Activated T-helper 1 cell treated with anti-CD3 and anti-CD28 coated beads, Interleukin-12 subunit alpha, Interleukin-12 subunit beta, Interleukin-2, Interleukin-4 antibody, amounts not matched to agents 30 ng/mL and 10 ng/mL and 1 ng/mL, durations not matched to agents 14 hours and 24 hours and 36 hours (primary cell): ENCODE measurements around the gene FDX2. TPM values are rescaled to one million over a fixed set of nuclear protein-coding genes. Genes with fewer than 3 reads are reported as not detected.
A peak's percentile ranks its signal among the peaks of the same experiment; 100 is the strongest.
"Not testable (repeated sequence)": the region's sequence is repeated elsewhere in the genome, so short reads cannot be mapped to it uniquely, and the experiment has no call there.

ENCODE experiments used
- DNase-seq: peaks from one replicate; pipeline ENCODE4 v3.0.0; 2021; ENCODE audit warnings: low spot score
- H3K27ac Mint-ChIP-seq: one replicate; pipeline ENCODE4 v1.8.0; 2021; ENCODE audit warnings: mild to moderate bottlenecking, mixed read lengths
- H3K27me3 Mint-ChIP-seq: one replicate; pipeline ENCODE4 v1.8.0; 2022; ENCODE audit warnings: mild to moderate bottlenecking, moderate library complexity, mixed read lengths; ENCODE audit not compliant: insufficient read depth
- H3K36me3 Mint-ChIP-seq: one replicate; pipeline ENCODE4 v1.8.0; 2021; ENCODE audit warnings: low read depth, mixed read lengths
- H3K4me1 Mint-ChIP-seq: one replicate; pipeline ENCODE4 v1.8.0; 2021; ENCODE audit warnings: low read depth, mixed read lengths
- H3K4me3 Mint-ChIP-seq: one replicate; pipeline ENCODE4 v1.8.0; 2021; ENCODE audit warnings: mild to moderate bottlenecking, moderate library complexity, mixed read lengths
- H3K9me3 Mint-ChIP-seq: one replicate; pipeline ENCODE4 v1.8.0; 2021; ENCODE audit warnings: mixed read lengths
- intact Hi-C: fragments of 100-400 bp; cut with micrococcal nuclease; formaldehyde crosslinking; loops from one replicate; pipeline ENCODE4 v1.15.1; 2024
- total RNA-seq: library from RNA; stranded (reverse); gene quantifications from 2 replicates; pipeline ENCODE4 v1.2.3, GENCODE V29; 2022

Gene FDX2
- total RNA-seq, 1 donor from 2014 or later: 21.6 TPM

GRCh38 chr19:10339977-10340376, 24.2 kb upstream of the FDX2 start:
- Mint-ChIP-seq H3K36me3 (no peaks in the 10 kb centered on the region), H3K27ac (peak overlapping the region; percentile 92), H3K27me3 (no peaks in the 10 kb centered on the region), H3K4me3 (peak overlapping the region; percentile 95), H3K4me1 (peaks cover 20% of the 10 kb centered on the region), H3K9me3 (no peaks in the 10 kb centered on the region)
- no peak for DNase-seq
- intact Hi-C loops: loop anchor here (10.0 kb wide), 1 partner anchor 355 kb away; no protein-coding TSS in a partner anchor

- Mint-ChIP-seq H3K36me3 (no peaks in the 10 kb centered on the region), H3K9me3 (no peaks in the 10 kb centered on the region), H3K4me3 (peak within 1 kb of the TSS; percentile 95), H3K27me3 (no peaks in the 10 kb centered on the region), H3K27ac (peak within 1 kb of the TSS; percentile 92), H3K4me1 (peaks cover 20% of the 10 kb centered on the region)
- DNase-seq: peak; percentile 61
- intact Hi-C loops: loop anchor here (10.0 kb wide), 1 partner anchor 355 kb away; no protein-coding TSS in a partner anchor
Observed at GRCh38 chr19:10339380-10339960, 23.7 kb upstream of the FDX2 start, which contains the start of gene ICAM3. Gene ICAM3 (minus strand): TSS chr19:10339624. CDS start chr19:10339614, 10 bp downstream.

- H3K36me3 Mint-ChIP-seq: no peaks in the 10 kb centered on the region
- H3K4me1 Mint-ChIP-seq: peaks cover 20% of the 10 kb centered on the region
- intact Hi-C loops: loop anchor here (10.0 kb wide), 1 partner anchor 356 kb away; no protein-coding TSS in a partner anchor
- H3K27ac Mint-ChIP-seq: peak overlapping the region; percentile 92
- H3K9me3 Mint-ChIP-seq: no peaks in the 10 kb centered on the region
- peak overlapping the region; percentile 95 for H3K4me3 Mint-ChIP-seq
- H3K27me3 Mint-ChIP-seq: no peaks in the 10 kb centered on the region
- DNase-seq: no peak
Observed at GRCh38 chr19:10338940-10339339, 23.1 kb upstream of the FDX2 start.

- intact Hi-C loops: loop anchor here (10.0 kb wide), 1 partner anchor 358 kb away; no protein-coding TSS in a partner anchor
- peak overlapping the region; percentile 33 for H3K4me3 Mint-ChIP-seq
- H3K9me3 Mint-ChIP-seq, H3K27ac Mint-ChIP-seq, DNase-seq, H3K27me3 Mint-ChIP-seq: not testable (repeated sequence)
- H3K36me3 Mint-ChIP-seq: peaks cover 13% of the 10 kb centered on the region
- H3K4me1 Mint-ChIP-seq: peaks cover 31% of the 10 kb centered on the region
Observed at GRCh38 chr19:10336725-10337124, 20.9 kb upstream of the FDX2 start.

GRCh38 chr19:10335352-10335985, 19.7 kb upstream of the FDX2 start:
- peaks cover 31% of the 10 kb centered on the region for H3K4me1 Mint-ChIP-seq
- H3K36me3 Mint-ChIP-seq: peaks cover 13% of the 10 kb centered on the region
- H3K9me3 Mint-ChIP-seq: no peaks in the 10 kb centered on the region
- H3K27me3 Mint-ChIP-seq: no peaks in the 10 kb centered on the region
- no peak for DNase-seq
- intact Hi-C loops: loop anchor here (10.0 kb wide), 1 partner anchor 359 kb away; no protein-coding TSS in a partner anchor
- H3K27ac Mint-ChIP-seq: no peak overlapping the region
- peak overlapping the region; percentile 54 for H3K4me3 Mint-ChIP-seq

- peak overlapping the region; percentile 58 for H3K27ac Mint-ChIP-seq
- H3K36me3 Mint-ChIP-seq: peaks cover 17% of the 10 kb centered on the region
- peak overlapping the region; percentile 54 for H3K4me3 Mint-ChIP-seq
- H3K4me1 Mint-ChIP-seq: peaks cover 26% of the 10 kb centered on the region
- H3K27me3 Mint-ChIP-seq: no peaks in the 10 kb centered on the region
- no peaks in the 10 kb centered on the region for H3K9me3 Mint-ChIP-seq
- intact Hi-C loops: loop anchor here (5.0 to 10.0 kb wide), 2 partner anchors 318 to 360 kb away; partner anchors contain the start of gene ILF3
- no peak for DNase-seq
Observed at GRCh38 chr19:10334588-10335351, 19.0 kb upstream of the FDX2 start.

- DNase-seq: no peak
- H3K9me3 Mint-ChIP-seq: no peaks in the 10 kb centered on the region
- intact Hi-C loops: loop anchor here (1.0 to 10.0 kb wide), 8 partner anchors 18 to 361 kb away; partner anchors contain the start of genes CDC37, FDX2, ICAM1 and ILF3
- peaks cover 18% of the 10 kb centered on the region for H3K4me1 Mint-ChIP-seq
- H3K27me3 Mint-ChIP-seq: no peaks in the 10 kb centered on the region
- H3K36me3 Mint-ChIP-seq: peaks cover 20% of the 10 kb centered on the region
- H3K4me3 Mint-ChIP-seq: peak overlapping the region; percentile 90
- peak overlapping the region; percentile 95 for H3K27ac Mint-ChIP-seq
Observed at GRCh38 chr19:10333758-10334587, 18.2 kb upstream of the FDX2 start.

- DNase-seq: peak; percentile 95
- H3K9me3 Mint-ChIP-seq: no peaks in the 10 kb centered on the region
- no peaks in the 10 kb centered on the region for H3K27me3 Mint-ChIP-seq
- peak within 1 kb of the TSS; percentile 90 for H3K4me3 Mint-ChIP-seq
- H3K36me3 Mint-ChIP-seq: peaks cover 20% of the 10 kb centered on the region
- peaks cover 11% of the 10 kb centered on the region for H3K4me1 Mint-ChIP-seq
- H3K27ac Mint-ChIP-seq: peak within 1 kb of the TSS; percentile 95
- intact Hi-C loops: loop anchor here (1.0 to 10.0 kb wide), 8 partner anchors 17 to 362 kb away; partner anchors contain the start of genes CDC37, FDX2, ICAM1 and ILF3
Observed at GRCh38 chr19:10332965-10333757, 17.3 kb upstream of the FDX2 start, which contains the start of gene RAVER1. Gene RAVER1 (minus strand): TSS chr19:10333529. CDS start chr19:10333507, 22 bp downstream.

GRCh38 chr19:10332158-10332964, 16.5 kb upstream of the FDX2 start:
- Mint-ChIP-seq H3K27me3 (no peaks in the 10 kb centered on the region), H3K27ac (peak overlapping the region; percentile 95), H3K36me3 (peaks cover 24% of the 10 kb centered on the region), H3K4me3 (peak overlapping the region; percentile 90), H3K4me1 (peaks cover 11% of the 10 kb centered on the region), H3K9me3 (no peaks in the 10 kb centered on the region)
- intact Hi-C loops: loop anchor here (2.0 to 10.0 kb wide), 3 partner anchors 228 to 362 kb away; partner anchors contain the start of gene ILF3
- no peak for DNase-seq

- H3K4me3 Mint-ChIP-seq: no peak overlapping the region
- DNase-seq: no peak
- no peaks in the 10 kb centered on the region for H3K27me3 Mint-ChIP-seq
- no peaks in the 10 kb centered on the region for H3K9me3 Mint-ChIP-seq
- H3K36me3 Mint-ChIP-seq: peaks cover 28% of the 10 kb centered on the region
- intact Hi-C loops: no loop called here
- H3K27ac Mint-ChIP-seq: no peak overlapping the region
- H3K4me1 Mint-ChIP-seq: peaks cover 11% of the 10 kb centered on the region
Observed at GRCh38 chr19:10329555-10329954, 13.7 kb upstream of the FDX2 start.
